HepG2 (cell line): ENCODE results near the gene CDCA4. TPM values are rescaled to one million over a fixed set of nuclear protein-coding genes. Genes with fewer than 3 reads are reported as not detected.

Experiments used
- ATAD3A ChIP-seq: sonication (generic); formaldehyde crosslinking; IDR thresholded peaks from 2 replicates; pipeline ENCODE4 v1.4.0; 2020; ENCODE audit warnings: missing genetic modification reagents
- CCAR2 ChIP-seq: fragments of 200-400 bp; formaldehyde crosslinking; optimal IDR thresholded peaks from 2 replicates; pipeline ENCODE3; 2018; ENCODE audit warnings: low read depth, mild to moderate bottlenecking, low read length, moderate library complexity
- DR1 ChIP-seq: sonication (generic); formaldehyde crosslinking; IDR thresholded peaks from 2 replicates; pipeline ENCODE4 v1.8.0; 2021; ENCODE audit warnings: mild to moderate bottlenecking, missing genetic modification reagents, inconsistent platforms
- ERF ChIP-seq: IDR thresholded peaks from 2 replicates; pipeline ENCODE4 v1.6.1; 2018; ENCODE audit warnings: missing biosample characterization, missing genetic modification reagents
- FOXC1 ChIP-seq: sonication (generic); formaldehyde crosslinking; IDR thresholded peaks from 2 replicates; pipeline ENCODE4 v1.8.0; 2022; ENCODE audit warnings: mild to moderate bottlenecking, missing genetic modification reagents, borderline replicate concordance
- FOXM1 ChIP-seq: sonication (generic); formaldehyde crosslinking; IDR thresholded peaks from 2 replicates; pipeline ENCODE4 v1.5.0; 2020; ENCODE audit warnings: missing genetic modification reagents
- NFE2L2 ChIP-seq: fragments of 150-350 bp; IDR thresholded peaks from 2 replicates; pipeline ENCODE4 v1.6.1; 2014; ENCODE audit warnings: low read length
- NR2C2 ChIP-seq: sonication (generic); formaldehyde crosslinking; IDR thresholded peaks from 2 replicates; pipeline ENCODE4 v1.4.0; 2020; ENCODE audit warnings: missing genetic modification reagents, mild to moderate bottlenecking, moderate library complexity, borderline replicate concordance
- NRL ChIP-seq: sonication (generic); formaldehyde crosslinking; IDR thresholded peaks from 2 replicates; pipeline ENCODE4 v1.5.0; 2020; ENCODE audit warnings: missing genetic modification reagents, mild to moderate bottlenecking, moderate library complexity, borderline replicate concordance
- RARA ChIP-seq: IDR thresholded peaks from 2 replicates; pipeline ENCODE4 v1.6.1; 2016; ENCODE audit warnings: missing genetic modification reagents, missing compliant biosample characterization
- TAF15 ChIP-seq: fragments of 200-400 bp; formaldehyde crosslinking; IDR thresholded peaks from one replicate; pipeline ENCODE4 v1.6.1; 2018; ENCODE audit warnings: mild to moderate bottlenecking, low read depth, low read length; ENCODE audit not compliant: poor library complexity, severe bottlenecking
- TBX2 ChIP-seq: sonication (generic); formaldehyde crosslinking; IDR thresholded peaks from 2 replicates; pipeline ENCODE4 v1.5.0; 2020; ENCODE audit warnings: missing genetic modification reagents, mild to moderate bottlenecking, borderline replicate concordance
- ZBTB7B ChIP-seq: sonication (generic); formaldehyde crosslinking; IDR thresholded peaks from 2 replicates; pipeline ENCODE4 v1.4.0; 2020; ENCODE audit warnings: missing genetic modification reagents
- ZFP62 ChIP-seq: sonication (generic); formaldehyde crosslinking; IDR thresholded peaks from 2 replicates; pipeline ENCODE4 v1.4.0; 2020; ENCODE audit warnings: missing genetic modification reagents
- ZNF143 ChIP-seq: sonication (generic); formaldehyde crosslinking; IDR thresholded peaks from 2 replicates; pipeline ENCODE4 v1.4.0; 2020; ENCODE audit warnings: missing genetic modification reagents
- ZNF3 ChIP-seq: IDR thresholded peaks from 2 replicates; pipeline ENCODE4 v1.7.0; 2017; ENCODE audit warnings: inconsistent platforms
- ZNF441 ChIP-seq: sonication (generic); formaldehyde crosslinking; IDR thresholded peaks from 2 replicates; pipeline ENCODE4 v1.7.0; 2021; ENCODE audit warnings: missing genetic modification reagents, borderline replicate concordance
- ZNF451 ChIP-seq: sonication (generic); formaldehyde crosslinking; IDR thresholded peaks from 2 replicates; pipeline ENCODE4 v1.5.0; 2020; ENCODE audit warnings: mild to moderate bottlenecking, missing genetic modification reagents
- polyA plus RNA-seq, 8 experiments: library from polyadenylated mRNA; depleted of rRNA in 3 of 8; stranded (reverse) in 7 of 8; unstranded in 1 of 8; fragments of >200 nt; fragmentation: Illumina TruSeq in 4 of 8; extraction: Trizol in 4 of 8; gene quantifications; 2 replicates each; pipeline versions ENCODE4 v1.2.1 to v1.2.3, GENCODE V29; 2011 to 2016; ENCODE audit warnings: low read depth in 4 of 8, missing spikeins in 1 of 8, mixed read lengths in 1 of 8; ENCODE audit not compliant: insufficient read depth in 1 of 8
- total RNA-seq, 5 experiments: library from RNA; depleted of rRNA; stranded (reverse); fragments of >200 nt; fragmentation: Illumina TruSeq; extraction: Trizol; gene quantifications; 2 replicates each; pipeline ENCODE4 v1.2.3, GENCODE V29; 2016; ENCODE audit warnings: low read depth in 1 of 5
- TF ChIP-seq, protein P1 (sequence below): IDR thresholded peaks from 2 replicates; pipeline ENCODE4 v1.6.1; 2016
- TF ChIP-seq, protein P2 (sequence below): sonication (generic); formaldehyde crosslinking; IDR thresholded peaks from 2 replicates; pipeline ENCODE4 v1.5.1; 2020; ENCODE audit warnings: mild to moderate bottlenecking, missing genetic modification reagents, borderline replicate concordance
- TF ChIP-seq, protein P3 (sequence below): sonication (generic); formaldehyde crosslinking; IDR thresholded peaks from 2 replicates; pipeline ENCODE4 v1.4.0; 2020; ENCODE audit warnings: missing genetic modification reagents, mild to moderate bottlenecking, borderline replicate concordance

CDCA4 gene
- total and polyA plus RNA-seq, 2 of the 13 experiments (the other 11 are each of a cell fraction or from before 2014, with no cell fraction given), result 19.7 to 43.1 TPM

DNA sequence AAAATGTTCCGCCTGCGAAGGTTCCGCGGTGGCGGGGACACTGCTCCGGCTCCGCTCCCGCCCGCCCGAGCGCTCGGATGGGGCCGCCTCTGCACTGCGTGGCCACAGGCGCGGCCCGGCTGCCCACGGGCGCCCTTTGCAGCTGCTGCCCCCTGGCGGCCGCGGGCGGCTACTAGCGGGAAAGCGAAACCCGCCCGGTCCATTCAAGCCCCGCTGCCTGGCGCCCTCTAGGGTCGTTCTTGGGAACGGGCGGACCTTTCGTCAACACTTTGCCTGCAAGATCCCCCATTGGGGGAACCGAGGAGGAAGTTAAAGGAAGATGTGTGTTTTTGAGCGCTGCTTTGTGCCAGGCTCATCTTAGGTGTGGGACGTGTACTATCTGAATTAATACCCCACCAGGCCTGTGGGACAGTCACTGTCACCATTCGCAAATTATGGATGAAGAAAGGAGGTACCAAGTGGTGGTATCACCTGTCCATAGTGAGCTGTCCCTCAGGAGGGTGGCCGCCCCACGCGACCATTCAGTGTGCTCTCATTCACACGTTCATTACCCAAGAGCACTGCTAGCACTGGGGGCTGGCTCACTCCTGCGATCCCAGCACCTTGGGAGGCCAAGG lies 24.9 kb upstream of the CDCA4 start (continued):
- TF ChIP-seq, protein P1, sequence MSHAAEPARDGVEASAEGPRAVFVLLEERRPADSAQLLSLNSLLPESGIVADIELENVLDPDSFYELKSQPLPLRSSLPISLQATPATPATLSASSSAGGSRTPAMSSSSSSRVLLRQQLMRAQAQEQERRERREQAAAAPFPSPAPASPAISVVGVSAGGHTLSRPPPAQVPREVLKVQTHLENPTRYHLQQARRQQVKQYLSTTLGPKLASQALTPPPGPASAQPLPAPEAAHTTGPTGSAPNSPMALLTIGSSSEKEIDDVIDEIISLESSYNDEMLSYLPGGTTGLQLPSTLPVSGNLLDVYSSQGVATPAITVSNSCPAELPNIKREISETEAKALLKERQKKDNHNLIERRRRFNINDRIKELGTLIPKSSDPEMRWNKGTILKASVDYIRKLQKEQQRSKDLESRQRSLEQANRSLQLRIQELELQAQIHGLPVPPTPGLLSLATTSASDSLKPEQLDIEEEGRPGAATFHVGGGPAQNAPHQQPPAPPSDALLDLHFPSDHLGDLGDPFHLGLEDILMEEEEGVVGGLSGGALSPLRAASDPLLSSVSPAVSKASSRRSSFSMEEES, result no peak
- TF ChIP-seq, protein P2, sequence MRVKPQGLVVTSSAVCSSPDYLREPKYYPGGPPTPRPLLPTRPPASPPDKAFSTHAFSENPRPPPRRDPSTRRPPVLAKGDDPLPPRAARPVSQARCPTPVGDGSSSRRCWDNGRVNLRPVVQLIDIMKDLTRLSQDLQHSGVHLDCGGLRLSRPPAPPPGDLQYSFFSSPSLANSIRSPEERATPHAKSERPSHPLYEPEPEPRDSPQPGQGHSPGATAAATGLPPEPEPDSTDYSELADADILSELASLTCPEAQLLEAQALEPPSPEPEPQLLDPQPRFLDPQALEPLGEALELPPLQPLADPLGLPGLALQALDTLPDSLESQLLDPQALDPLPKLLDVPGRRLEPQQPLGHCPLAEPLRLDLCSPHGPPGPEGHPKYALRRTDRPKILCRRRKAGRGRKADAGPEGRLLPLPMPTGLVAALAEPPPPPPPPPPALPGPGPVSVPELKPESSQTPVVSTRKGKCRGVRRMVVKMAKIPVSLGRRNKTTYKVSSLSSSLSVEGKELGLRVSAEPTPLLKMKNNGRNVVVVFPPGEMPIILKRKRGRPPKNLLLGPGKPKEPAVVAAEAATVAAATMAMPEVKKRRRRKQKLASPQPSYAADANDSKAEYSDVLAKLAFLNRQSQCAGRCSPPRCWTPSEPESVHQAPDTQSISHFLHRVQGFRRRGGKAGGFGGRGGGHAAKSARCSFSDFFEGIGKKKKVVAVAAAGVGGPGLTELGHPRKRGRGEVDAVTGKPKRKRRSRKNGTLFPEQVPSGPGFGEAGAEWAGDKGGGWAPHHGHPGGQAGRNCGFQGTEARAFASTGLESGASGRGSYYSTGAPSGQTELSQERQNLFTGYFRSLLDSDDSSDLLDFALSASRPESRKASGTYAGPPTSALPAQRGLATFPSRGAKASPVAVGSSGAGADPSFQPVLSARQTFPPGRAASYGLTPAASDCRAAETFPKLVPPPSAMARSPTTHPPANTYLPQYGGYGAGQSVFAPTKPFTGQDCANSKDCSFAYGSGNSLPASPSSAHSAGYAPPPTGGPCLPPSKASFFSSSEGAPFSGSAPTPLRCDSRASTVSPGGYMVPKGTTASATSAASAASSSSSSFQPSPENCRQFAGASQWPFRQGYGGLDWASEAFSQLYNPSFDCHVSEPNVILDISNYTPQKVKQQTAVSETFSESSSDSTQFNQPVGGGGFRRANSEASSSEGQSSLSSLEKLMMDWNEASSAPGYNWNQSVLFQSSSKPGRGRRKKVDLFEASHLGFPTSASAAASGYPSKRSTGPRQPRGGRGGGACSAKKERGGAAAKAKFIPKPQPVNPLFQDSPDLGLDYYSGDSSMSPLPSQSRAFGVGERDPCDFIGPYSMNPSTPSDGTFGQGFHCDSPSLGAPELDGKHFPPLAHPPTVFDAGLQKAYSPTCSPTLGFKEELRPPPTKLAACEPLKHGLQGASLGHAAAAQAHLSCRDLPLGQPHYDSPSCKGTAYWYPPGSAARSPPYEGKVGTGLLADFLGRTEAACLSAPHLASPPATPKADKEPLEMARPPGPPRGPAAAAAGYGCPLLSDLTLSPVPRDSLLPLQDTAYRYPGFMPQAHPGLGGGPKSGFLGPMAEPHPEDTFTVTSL (CRISPR knock-in tag), result no peak
- 0 out of 2 replicates have a peak, but pooled peaks have one; percentile 34 for TF ChIP-seq NRL (CRISPR knock-in tag)
- TF ChIP-seq ZBTB7B (CRISPR knock-in tag), result peak; percentile 63
- TF ChIP-seq ZNF3 (CRISPR knock-in tag), result no peak
- TF ChIP-seq FOXC1 (CRISPR knock-in tag), result peak; percentile 74; the same call in 1 of the 2 replicates
- TF ChIP-seq ZNF441 (CRISPR knock-in tag), result 0 out of 2 replicates have a peak, but pooled peaks have one; percentile 64
- TF ChIP-seq ZFP62 (CRISPR knock-in tag), result no peak
- 0 out of 2 replicates have a peak, but pooled peaks have one; percentile 32 for TF ChIP-seq ZNF451 (CRISPR knock-in tag)
- TF ChIP-seq, protein P3, sequence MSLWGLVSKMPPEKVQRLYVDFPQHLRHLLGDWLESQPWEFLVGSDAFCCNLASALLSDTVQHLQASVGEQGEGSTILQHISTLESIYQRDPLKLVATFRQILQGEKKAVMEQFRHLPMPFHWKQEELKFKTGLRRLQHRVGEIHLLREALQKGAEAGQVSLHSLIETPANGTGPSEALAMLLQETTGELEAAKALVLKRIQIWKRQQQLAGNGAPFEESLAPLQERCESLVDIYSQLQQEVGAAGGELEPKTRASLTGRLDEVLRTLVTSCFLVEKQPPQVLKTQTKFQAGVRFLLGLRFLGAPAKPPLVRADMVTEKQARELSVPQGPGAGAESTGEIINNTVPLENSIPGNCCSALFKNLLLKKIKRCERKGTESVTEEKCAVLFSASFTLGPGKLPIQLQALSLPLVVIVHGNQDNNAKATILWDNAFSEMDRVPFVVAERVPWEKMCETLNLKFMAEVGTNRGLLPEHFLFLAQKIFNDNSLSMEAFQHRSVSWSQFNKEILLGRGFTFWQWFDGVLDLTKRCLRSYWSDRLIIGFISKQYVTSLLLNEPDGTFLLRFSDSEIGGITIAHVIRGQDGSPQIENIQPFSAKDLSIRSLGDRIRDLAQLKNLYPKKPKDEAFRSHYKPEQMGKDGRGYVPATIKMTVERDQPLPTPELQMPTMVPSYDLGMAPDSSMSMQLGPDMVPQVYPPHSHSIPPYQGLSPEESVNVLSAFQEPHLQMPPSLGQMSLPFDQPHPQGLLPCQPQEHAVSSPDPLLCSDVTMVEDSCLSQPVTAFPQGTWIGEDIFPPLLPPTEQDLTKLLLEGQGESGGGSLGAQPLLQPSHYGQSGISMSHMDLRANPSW (CRISPR knock-in tag), result no peak
- no peak for TF ChIP-seq CCAR2
- TF ChIP-seq NFE2L2, result no peak
- TF ChIP-seq ATAD3A (CRISPR knock-in tag), result no peak
- no peak for TF ChIP-seq ZNF143
- 0 out of 2 replicates have a peak, but pooled peaks have one; percentile 19 for TF ChIP-seq NR2C2
- peak; percentile 49; the same call in 1 of the 2 replicates for TF ChIP-seq TBX2 (CRISPR knock-in tag)
- 0 out of 2 replicates have a peak, but pooled peaks have one; percentile 10 for TF ChIP-seq RARA
- no peak for TF ChIP-seq FOXM1 (CRISPR knock-in tag)
- no peak for TF ChIP-seq TAF15
- 0 out of 2 replicates have a peak, but pooled peaks have one; percentile 45 for TF ChIP-seq ERF (CRISPR knock-in tag)
- TF ChIP-seq DR1, result no peak
